Mammary epithelial cell (primary cell): Measurements from ENCODE around the gene GAS2L1.

Source experiments
- CTCF ChIP-seq, 2 donors: IDR thresholded peaks in 1 of 2; conservative IDR thresholded peaks in 1 of 2; 2 replicates each; pipeline ENCODE4 v1.5.1; 2011 to 2012; ENCODE audit warnings: inconsistent platforms in 2 of 2, low read length in 2 of 2, mild to moderate bottlenecking in 2 of 2, control low read depth in 1 of 2, low read depth in 1 of 2; ENCODE audit not compliant: insufficient read depth in 1 of 2; ENCODE audit errors: extremely low read depth in 1 of 2
- EZH2 ChIP-seq: IDR thresholded peaks from 2 replicates; pipeline ENCODE4 v1.6.1; 2012; ENCODE audit warnings: low read length, inconsistent platforms, borderline replicate concordance

GRCh38 chr22:29305836-29306174 is 645 bp upstream of the GAS2L1 start:
- TF ChIP-seq EZH2 (no peak), CTCF (conservative IDR thresholded peaks at IDR 0.05 in 1 of 2, IDR thresholded peaks at IDR 0.05 in 1 of 2; ENCODE audit: extremely low read depth in 1 of 2, insufficient read depth in 1 of 2, low read depth in 1 of 2, low read length in 2 of 2) (no peak)
